Anterior cingulate cortex (tissue), 58 donors: ENCODE results near the gene SLC7A8.

Experiments
- DNase-seq, 58 donors: peaks; one replicate each; lab custom pipeline; 2025; lab: John Stamatoyannopoulos, UW

SLC7A8 gene

DNA sequence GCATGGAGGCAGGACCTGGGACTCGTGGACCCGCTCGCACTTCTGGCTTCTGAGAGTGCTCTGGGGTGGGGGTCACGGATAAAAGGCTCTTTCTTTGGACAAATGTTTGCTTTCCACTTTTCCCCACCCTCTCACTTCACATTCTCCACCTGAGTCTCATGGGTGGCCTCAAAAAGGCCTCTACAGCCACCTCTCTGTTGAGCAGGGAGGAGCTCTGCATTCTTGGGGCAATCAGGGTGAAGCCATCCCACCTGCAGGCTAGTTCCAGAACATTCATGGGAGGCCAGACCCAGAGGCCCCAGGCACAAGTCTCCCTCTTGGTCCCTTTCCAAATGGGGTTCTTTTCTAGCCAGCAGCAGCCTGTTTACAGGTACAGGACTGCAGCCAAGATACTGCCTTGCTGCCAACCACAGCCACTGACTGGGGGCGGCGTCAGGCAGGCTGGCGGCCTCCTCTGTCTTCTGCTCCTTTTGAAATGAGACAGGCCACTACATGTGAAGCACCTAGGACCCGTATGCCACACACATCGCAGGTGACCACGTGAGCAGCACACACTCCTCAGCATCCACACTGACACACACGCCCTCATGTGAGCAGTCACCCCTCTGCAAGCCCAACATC lies 46.2 kb downstream of the SLC7A8 start:
- DNase-seq = peak in 2 of 58 donors; percentile 3 to 56

DNA sequence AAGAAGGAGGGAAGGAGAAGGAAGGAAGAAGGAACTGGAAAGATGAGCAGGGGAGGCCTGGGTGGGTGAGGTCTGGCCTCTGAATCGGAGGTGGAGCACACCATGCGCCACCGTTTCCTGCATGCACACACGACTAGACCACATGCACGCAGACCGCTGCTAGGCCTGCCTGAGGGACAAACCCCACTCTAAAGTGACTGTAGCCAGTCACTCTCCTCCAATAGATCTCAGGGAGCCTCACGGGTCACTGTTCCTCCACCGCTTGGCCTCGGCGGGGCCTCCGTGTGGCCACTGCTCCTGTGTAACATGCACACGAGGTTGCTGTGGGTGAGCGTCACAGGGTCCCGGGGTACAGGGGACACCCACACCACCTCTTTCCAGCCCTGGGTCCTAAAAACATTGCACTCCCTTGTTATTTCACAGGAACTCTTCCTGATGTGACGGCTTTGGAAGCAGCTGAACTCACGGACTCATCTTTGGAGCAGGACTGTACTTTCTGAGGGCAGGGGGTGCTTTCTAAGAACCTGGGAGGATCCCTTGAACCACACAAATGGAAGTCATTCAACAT lies 46.8 kb downstream of the SLC7A8 start:
- DNase-seq = no peak

DNA sequence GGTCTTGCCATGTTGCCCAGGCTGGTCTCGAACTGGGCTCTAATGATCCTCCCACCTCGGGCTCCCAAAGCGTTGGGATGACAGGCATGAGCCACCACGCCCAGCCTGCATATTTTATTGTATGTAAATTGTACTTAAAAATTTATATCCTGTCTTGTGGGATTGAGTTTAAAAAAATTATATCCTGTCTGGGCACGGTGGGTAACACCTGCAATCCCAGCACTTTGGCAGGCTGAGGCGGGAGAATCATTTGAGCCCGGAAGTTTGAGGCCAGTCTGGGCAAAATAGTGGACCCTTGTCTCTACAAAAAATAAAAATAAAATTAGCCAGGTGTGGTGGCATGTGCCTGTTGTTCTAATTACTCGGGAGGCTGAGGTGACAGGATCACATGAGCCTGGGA lies 50.5 kb downstream of the SLC7A8 start:
- DNase-seq = no peak

DNA sequence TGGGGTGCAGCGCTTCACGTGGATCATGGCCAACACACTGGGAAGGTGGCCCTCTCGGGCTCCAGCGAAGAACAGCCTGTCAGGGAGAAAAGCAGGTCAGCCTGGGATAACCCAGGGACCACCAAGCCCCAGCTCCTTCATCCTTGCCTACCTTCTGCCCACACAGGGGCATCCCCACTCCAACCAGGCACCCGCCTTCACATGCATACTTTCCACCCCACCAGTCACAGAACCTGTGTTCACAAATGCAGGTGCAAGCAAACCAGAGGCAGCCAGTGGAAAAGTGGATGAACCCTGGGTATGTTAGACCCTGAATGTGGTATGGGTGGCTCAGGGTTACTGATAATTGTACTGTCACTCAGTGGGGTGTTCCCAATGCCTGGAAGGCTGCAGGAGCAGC lies 52.0 kb downstream of the SLC7A8 start:
- no peak for DNase-seq

DNA sequence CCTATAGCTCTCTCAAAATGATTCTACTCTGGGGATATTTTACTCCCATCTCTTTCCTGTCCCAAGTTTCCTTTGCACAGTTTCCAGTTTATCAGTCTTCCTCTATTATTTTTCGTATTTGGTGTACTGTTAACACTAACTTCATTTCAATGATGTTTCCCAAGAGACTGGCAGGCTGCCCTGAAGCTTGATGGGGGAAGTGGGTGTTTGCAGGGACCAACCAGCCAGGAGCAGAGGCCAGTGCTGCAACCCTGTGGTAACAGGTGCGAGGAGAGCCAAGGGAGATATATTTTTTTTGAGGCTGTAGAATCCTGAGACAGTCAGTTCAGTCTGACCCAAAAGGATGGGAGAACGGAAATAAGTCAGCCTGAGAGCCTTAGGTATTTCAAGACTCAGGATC lies 52.6 kb downstream of the SLC7A8 start:
- DNase-seq = peak in 1 of 58 donors; percentile 16

DNA sequence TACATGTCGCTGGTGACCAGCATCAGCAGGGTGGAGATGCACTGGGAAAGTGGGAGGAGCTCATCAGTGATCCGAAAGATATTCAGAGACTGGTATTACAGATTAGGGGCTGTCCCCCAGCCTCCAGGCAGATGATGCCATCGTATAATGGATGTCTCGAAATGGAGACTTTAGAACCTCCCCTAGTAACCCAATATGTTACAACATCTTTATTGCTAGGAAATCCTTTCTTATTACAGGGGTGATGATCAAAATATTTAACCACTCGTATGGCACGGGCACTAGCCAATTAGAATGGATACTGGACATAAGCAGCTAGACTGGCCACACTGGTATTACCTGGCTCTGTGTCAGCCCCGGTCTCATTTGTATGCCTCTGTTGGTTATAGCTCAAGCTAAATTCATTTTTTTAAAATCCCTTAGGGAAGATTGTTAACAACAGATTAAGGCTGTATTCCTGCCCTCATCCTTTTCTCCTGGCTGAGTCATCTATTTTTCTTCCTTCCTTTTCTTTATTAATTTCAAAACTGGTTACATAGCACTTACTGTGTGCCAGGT lies 53.6 kb downstream of the SLC7A8 start:
- DNase-seq = no peak

DNA sequence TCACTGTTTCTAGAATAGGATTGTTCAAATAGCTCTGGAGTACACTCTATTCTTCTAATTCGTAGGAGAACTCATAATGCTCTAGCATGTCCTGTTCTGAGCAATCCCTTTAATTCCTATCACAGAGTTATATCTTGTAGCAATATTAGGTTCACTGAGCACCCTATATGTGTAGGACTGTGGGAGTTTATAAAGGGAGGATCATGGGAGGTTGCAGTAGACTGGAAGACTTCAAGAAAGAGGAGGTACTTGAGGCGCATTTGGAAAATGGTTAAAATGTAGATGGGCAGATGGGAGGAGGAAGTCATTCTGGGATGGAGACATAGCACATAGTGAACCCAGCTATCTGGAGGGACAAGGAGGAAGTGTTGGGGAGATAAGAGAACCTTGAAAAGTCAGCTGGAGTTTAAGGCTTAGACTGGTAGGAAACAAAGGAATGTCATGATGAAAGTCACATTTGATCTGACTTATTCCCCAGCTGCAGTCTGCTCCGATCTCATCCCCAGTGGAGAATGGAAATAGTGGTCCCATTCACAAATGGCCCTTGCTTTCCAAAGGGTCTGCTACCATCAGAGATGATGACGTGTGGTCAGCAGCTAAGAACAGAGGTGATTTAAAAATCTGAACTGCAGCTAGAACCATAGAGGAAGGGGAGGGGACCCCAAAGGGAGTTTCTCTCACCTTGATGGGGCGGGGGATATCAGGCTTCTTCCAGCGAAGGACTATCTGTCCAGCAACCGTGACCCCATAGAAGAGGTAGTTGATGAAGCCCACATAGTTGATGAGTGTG lies 54.3 kb downstream of the SLC7A8 start:
- DNase-seq = no peak

DNA sequence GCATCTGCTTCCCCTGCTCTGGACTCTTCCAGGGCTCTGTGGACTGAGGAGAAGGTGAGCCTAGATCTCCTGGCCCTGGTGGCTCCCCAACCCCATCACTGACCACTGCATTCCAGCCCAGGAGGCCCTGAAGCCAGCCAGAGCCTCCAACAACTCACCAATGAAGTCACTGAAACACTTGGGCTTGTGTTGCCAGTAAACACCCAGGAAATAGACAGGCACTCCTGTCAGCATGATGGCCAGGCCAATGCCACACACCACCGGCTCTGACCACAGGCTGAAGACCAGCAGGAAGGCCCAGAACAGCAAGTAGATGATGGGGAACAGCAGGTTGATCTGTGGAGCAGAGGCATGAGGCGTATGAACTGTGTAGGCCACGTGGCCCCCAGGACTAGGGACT lies 55.6 kb downstream of the SLC7A8 start:
- no peak for DNase-seq

DNA sequence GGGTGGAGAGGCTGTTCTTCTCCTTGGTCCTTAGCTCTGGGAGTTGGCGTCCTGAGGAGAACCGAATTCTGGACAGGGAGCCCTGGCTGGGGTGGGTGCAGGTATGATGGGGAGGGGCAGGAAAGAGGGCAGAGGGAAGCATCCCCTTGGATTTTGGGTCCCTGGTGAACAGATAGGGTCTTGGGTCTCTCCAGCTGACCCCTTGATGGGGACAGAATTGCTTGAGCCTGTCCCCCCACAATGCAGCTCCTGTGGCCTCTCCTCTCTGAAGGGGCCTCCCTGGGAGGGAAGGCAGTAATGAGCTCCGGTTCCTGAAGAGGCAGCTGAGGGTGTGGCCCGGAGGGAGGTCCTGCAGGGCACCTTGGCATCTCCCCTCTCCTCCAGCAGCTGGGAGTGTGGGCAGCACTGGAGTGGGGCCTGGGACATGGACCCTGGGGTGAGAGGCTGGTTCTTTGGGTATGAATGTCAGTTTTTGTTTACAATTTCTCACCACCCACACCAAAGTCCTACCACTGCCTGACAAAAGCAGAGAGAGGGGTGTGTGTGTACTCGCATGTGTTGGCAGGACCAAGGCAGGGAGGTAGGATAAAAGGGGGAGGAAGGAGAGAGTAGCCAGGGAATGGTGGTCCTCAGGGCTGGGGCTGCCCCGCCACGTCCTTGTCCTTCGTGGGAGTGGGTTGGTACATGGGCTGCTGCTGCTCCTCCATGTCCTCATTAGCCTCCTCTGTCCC lies 56.7 kb downstream of the SLC7A8 start:
- no peak for DNase-seq

DNA sequence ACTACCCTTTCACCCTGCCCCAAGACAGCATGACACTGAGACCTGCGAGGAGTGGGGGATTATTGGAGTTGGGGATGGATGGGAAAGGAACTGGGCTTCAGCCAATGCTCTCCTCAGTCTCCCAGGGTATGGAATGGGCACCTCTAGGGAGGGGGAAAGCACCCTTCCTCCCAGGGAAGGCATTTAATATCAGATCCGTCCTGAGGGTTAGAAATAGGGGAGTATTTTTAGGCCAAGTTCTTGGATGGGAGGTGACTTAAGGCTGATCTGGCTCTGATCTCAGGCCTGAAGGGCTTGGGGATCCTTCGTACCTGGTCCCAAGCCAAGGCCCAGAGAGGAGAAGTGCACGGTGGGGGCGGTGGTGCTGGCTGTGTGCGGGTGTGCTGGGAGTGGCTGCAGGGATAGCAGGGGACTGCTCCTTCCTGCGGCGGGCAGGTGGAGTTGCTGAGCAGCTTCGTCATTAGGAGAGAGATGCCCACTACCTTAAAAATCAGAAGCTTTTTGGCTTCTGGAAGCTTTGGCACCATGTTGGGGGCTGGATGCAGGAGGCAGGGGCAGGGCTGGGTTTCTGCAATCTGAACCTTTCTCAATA lies 57.4 kb downstream of the SLC7A8 start:
- no peak for DNase-seq

DNA sequence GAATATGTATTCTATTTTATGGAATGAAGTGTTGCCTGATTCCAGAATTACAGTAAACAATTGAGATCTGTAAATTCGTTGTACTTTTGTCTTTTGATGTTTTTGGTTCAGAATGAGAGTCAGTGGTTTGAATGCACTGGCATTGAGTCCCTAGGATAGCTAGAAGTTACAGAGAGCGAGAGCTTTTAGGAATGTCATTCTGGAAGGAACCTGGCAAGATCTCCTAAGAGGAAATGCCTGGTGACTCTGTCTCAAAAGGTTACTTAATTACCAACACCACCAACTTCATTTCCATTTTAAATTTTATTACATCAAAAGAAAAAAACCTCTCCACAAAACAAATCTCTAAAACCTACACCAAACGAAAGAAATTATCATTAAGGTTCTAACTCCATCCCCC lies 58.4 kb downstream of the SLC7A8 start:
- no peak for DNase-seq

DNA sequence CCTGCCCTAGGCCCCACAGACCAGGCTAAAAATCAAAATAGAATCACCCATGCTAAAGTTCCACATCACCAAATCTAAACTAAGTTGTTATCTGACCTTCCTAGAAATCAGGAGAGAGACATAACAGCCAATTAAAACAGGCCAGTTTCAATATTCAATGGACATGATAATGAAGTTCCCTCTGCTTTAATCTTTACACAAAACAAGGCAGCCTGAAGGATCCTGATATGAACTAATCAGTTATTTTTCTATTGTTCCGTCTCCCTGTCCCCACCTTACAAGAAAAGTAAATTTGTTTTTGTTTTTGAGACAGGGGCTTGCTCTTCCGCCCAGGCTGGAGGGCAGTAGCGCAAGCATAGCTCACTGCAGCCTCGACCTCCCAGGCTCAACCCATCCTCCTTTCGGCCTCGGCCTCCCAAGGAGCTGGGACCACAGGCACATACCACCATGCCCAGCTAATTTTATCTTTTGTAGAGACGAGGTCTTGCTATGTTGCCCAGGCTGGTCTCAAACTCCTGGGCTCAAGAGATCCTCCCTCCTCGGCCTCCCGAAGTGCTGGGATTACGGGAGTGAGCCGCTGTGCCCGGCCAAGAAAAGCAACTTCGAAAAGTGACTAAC lies 59.0 kb downstream of the SLC7A8 start:
- DNase-seq = no peak

DNA sequence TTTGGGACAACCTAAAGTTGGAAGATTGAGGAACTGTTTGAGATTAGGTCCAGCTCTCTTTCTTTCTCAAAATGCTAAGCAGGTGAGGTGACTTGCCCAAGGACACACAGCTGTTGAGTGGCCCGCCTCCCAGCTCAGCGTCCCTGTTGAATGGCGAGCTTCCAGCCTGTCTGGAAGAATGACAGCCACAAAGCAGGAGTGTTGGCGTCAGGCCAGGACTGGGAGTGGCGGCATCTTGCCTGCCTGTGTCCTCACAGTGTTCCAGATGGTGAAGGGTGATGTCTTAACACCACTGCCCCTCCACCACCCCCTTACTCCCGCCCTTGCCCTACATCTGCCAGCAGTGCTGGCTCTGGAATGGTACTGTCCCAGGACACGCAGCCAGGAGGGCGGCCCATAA lies 60.0 kb downstream of the SLC7A8 start:
- peak in 3 of 58 donors; percentile 17 to 44 (median 42) for DNase-seq

DNA sequence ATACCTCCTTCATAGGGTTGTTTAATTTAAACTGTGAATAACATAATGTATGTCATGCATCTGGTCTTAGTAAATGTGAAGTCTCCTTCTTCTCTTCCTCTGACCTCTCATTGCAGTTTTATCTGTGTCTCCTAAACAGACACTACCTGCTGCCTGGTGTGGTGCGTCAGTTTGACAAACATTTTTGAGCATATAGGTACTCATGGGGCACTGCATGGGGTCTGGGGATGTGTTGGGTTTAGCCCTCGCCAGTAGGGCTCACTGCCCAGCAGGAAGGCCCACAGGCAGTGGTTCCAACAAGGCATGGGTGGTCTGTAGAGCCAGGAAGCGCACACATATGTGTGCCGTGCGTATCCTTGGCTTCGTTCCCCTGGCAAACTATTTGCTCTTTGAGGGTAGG lies 61.4 kb downstream of the SLC7A8 start:
- no peak for DNase-seq

DNA sequence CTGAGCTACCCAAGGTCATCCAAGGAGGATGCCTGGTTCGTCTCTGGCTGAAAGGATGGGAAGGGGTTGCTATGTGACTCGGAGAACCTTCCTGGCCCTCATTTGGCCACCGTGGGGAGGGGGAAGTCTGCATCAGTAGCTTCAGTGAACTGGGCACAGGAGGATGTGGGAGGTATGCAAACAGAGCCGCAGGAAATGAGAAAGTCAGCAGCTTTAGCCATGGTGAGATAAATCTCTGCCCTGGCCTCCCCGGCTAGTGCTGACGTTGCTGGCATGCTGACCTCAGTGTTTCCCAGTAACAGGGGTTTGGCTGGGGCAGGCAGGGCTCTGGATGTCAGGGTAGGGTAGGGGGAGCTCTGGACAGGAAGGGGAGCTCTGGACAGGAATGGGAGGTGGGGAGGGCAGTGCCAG lies 62.1 kb downstream of the SLC7A8 start:
- DNase-seq = peak in 4 of 58 donors; percentile 12 to 32 (median 22)

DNA sequence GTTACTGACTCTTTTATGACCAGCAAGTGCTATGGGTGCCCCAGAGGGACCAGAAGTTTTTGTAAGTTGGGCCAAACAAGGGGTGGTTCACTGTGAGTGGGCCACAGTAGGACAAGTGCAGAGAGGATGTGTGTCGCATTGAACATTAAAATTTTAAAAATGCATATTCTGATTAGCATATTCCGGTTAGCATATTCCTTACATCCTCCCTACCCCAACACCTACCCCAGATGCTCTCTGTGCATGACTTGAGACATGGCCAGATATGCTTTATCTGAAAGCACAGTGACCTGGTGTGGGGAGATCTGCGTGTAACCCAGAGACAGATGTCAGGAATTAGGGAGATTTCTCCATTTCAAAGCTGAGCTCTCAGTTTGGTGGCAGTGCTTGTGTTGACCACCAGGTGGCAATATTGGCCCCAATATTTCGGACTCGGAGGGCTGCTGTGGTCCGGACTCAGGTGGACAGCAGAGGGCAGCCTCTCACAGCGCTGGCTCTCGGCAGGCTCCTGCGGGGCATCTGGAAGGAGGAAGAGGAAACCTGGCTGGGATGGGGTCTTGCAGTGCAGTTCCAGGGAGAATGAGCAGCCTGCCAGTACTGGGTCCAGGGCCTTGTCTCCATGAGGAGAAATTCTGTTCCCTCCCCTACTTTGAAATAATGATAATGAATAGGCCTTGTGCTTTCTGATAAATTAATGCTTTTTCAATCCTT lies 62.8 kb downstream of the SLC7A8 start:
- DNase-seq = peak in 57 of 58 donors; percentile 27 to 92 (median 80)

DNA sequence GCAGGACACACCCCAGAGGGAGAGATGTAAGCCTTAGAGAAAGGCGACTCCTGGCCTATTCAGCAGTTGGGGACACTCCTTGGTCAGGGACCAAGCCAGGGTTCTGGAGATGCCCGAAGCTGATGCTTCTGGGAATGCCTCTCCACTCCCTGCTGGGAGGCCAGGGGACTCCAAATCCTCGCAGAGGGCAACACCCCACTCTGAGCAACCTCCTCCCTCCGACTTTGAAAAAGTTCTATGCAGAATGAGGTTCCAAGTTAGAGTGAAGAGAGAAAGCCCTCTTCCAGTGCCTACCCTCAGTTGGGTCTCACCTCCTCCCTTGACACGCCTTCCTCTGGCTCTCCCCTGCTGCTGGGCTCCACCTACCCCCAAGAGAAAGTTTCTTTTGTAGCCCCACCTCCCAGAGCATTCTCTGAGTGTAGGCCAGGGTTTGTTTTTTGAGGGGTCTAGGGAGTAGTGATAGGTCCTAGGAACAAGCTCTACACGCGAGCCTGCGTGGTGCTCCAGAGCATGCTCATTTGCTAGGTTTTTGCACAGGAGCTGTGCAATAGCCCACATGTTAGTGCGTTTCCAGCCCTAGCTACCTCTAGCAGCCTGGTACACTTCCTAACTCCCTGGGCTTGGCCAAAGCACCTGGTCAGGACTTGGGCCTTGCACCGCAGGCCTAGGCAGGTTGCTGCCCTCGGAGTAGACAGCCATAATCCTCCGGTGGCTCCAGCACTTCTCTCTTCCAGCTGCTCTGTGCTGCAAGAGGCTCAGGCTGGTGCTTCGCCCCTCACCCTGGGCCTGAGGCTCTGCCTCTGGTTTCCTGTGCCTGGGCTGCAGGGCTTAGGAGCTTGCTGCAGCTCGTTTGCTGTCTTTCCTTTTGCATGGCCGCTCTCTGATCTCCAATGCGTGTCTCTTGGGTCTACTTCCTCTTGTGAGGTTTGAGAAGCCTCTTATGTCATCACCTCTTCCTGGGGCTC lies 63.8 kb downstream of the SLC7A8 start:
- peak in 1 of 58 donors; percentile 11 for DNase-seq
